HPDE6-E6E7 (cell line): ENCODE data around the gene CEP85L.

Experiments
- DNase-seq: peaks from one replicate; pipeline ENCODE4 v3.0.0; 2011; ENCODE audit warnings: missing footprints; ENCODE audit errors: extremely low spot score

Gene CEP85L

DNA sequence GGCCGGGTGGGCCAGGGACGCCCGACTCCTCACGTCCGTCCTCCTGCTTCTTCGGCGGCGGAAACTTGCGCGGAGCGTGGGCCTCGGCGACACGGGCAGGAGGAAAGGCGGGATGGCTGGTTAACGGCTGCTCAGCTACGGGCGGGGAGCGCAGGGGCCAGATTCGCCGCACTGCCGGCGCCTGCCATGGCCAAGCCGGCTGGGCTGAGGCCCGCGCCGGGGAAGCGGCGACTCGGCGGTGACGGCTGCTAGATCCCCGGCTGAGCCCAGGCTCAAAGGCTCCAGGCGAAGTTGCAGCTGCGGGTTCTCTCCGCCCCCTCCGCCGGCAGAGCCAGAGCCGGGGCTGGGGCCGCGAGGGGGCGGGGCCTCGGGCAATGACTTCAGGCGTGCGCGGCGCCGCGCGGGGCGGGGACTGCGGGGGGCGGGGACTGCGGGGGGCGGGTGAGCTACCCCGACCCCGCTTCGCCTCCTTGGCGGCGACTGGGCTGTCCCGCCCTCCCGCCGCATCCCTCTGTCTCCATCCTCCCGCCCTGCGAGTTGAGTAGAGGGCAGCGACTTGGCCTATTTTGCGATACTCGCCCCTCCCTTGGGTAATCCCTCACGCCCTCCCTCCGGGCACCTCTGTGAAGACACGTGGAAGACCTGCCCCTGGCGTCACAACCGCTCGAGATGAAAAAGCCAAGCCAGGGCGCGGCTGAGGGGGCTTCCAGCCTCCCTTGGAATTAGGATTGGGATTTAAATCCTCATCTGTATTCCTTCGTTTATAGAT, at the start of gene CEP85L:
Gene CEP85L (minus strand): TSS at position 310 of the 769 bp plus-strand sequence. CDS start 322 bp downstream, outside the sequence.
- peak; percentile 81 for DNase-seq

GRCh38 chr6:118700531-118700930, 49.1 kb upstream of the CEP85L start:
- DNase-seq: no peak

GRCh38 chr6:118697554-118697953, 46.2 kb upstream of the CEP85L start:
- DNase-seq: no peak

GRCh38 chr6:118696271-118696670, 44.9 kb upstream of the CEP85L start:
- no peak for DNase-seq

DNA sequence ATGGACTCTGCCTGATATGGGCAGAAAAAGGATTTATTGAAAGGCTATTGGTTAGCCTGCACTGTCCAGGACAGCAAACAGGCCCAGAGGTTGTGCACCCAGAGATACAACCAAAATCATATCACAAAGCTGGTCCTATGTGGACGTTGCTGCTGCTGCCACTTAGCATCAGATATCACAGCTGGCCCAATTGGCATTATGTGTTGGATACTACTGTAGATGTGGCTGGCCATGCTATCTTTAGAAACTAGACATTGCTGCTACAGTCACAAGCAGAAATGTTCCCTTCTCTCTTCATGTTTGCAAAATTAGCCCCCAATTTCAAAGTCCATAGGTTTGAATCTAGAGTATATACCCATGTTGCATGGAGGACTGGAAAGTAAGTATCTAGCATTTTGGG, 42.2 kb upstream of the CEP85L start:
- DNase-seq: no peak

DNA sequence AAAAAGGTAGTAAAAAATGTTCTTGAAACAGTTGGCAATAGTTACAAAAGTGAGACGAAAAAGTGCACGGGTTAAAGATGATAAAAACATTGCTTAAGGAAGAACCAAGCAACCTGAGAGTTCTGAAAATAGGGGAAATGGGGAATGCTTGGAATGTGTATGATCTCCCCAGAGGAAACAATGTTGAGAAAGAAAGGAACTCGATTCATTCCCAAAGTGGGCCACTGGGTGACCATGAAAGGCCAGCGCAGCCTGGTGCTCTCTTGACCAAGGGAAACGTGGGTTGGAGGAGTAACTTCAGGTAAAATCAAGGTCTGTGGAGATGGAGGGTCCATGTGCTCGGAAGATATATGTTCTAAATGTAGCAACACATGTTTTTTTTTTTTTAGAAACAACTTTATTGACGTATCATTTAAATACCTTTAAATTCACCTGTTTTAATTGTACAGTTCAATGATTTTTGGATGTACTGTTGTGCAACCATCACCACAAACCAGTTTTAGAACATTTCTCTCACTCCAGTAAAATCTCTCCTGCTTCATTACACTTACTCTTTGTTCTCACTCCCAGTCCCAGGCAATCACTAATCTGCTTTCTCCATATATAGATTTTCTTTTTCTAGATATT, 34.5 kb upstream of the CEP85L start:
- DNase-seq: no peak

- DNase-seq: no peak
These were observed 32.8 kb upstream of the CEP85L start for GRCh38 chr6:118683881-118684872.

DNA sequence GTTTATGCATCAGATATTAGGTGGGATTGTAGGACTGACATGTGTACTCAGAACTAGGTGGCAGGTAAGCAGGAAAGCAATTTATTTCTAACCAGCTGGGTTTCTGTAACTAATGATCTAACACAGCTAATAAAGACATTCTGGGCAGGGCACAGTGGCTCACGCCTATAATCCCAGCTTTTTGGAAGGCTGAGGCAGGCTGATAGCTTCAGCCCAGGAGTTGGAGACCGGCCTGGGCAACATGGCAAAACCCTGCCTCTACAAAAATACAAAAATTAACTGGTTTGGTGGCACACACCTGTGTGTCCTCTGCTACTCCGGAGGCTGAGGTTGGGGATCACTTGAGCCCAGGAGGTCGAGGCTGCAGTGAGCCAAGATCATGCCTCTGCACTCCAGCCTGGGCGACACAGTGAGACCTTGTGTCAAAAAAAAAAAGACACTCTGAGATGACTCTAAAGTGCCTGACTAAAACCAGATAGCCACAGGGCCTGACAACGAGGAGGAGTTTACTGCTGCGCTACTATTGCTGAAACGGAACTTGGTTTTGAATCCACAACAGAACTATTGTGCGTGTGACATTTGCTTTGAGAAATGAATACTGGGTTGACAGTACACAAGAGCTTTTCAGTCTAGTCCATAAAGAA, 29.2 kb upstream of the CEP85L start:
- DNase-seq: no peak

DNA sequence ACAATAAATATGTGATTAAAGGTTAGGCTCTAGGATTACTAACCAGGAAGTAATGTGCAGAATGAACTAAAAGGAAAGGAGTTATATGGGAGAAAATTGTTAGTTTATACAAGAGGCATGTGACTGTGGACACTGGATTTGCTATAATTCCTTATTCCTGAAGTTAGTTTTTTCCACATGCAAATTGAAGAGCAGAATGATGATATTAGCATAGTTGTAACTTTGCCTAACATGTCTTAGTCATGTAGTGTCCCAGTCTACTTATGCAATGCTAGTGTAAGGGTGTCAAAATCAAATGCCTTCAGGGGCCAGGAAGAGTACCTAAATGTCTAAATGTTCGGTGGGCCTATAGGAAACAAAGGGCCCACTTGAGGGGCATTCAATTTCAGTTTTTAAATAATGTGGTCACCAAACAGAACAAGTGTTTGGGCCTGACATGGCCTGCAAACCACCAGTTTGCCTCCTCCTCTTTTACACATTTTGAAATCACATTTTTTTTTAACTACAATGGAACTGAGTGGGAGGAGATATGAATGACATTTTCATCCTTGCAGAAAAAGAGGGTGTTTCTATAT, 28.0 kb upstream of the CEP85L start:
- DNase-seq: no peak

DNA sequence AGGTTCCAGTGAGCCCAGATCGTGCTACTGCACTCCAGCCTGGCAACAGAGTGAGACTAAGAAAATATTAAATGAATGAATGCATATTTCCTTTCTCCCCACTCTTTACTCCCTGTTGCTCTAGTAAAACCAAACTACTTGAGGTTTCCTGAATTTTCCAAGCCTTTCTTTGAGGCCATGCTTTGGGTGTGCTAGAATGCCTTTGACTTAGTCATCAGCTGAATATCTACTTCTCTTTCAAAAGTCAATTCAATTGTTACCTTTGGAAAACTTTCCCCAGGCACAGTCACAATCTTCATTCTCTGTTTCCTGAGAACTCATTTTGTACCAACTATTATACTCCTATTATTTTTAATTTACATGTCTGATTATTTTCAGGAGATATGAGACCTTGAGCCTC, 27.5 kb upstream of the CEP85L start:
- DNase-seq: no peak

- no peak for DNase-seq
These were observed 25.8 kb upstream of the CEP85L start for GRCh38 chr6:118677193-118677592.

DNA sequence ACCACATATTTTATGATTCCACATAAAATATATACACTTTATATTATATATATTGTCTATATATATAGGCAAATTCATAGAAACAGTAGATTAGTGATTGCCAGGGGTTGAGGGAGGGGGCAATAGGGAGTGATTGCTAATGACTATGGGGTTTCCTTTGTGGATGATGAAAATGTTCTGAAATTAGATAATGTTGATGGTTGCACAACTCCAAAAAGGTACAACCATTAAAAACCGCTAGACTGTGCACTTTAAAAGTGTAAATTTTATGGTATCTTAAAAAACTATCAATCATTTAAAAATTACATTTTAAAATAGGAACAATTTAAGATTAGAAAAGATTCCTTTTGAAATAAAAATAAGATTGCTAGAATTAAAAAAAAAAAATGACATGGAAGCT, 23.8 kb upstream of the CEP85L start:
- DNase-seq: no peak

DNA sequence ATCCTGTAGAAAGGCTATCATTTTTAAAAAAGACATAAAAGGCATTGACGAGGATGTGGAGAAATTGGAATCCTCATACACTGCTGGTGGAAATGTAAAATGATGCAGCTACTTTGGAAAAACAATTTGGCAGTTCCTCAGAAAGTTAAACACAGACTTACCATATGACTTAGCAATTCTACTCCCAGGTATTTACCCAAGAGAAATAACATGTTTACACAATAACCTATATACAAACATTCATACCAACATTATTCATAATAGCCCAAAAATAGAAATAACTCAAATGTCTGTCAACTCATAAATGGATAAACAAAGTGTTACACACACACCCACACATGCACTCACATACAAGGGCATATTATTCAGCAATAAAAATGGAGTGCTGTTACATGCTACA, 23.4 kb upstream of the CEP85L start:
- no peak for DNase-seq

GRCh38 chr6:118672678-118673077, 21.3 kb upstream of the CEP85L start:
- no peak for DNase-seq

GRCh38 chr6:118669561-118669960, 18.2 kb upstream of the CEP85L start:
- no peak for DNase-seq

- no peak for DNase-seq
These were observed 17.5 kb upstream of the CEP85L start for GRCh38 chr6:118668761-118669385.

DNA sequence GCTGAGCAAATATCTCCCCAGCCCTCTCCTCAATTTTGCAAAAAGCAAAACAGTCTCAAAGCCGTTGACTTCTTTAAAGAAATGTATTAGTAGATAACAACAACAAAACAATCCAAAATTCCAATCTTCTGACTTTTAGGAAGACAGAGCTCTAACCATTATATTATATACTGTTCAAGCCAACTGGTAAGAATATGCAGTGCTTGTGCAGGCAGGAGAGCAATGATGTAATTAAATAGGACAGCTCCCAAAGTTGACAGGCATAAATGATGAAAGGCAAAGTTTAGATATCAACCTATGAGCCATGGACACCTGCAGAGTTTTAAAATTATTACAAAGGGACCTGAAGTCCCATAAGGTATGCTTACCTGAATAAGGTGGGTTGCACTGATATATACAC, 16.6 kb upstream of the CEP85L start:
- no peak for DNase-seq

- no peak for DNase-seq
These were observed 13.6 kb upstream of the CEP85L start for GRCh38 chr6:118665011-118665410.

DNA sequence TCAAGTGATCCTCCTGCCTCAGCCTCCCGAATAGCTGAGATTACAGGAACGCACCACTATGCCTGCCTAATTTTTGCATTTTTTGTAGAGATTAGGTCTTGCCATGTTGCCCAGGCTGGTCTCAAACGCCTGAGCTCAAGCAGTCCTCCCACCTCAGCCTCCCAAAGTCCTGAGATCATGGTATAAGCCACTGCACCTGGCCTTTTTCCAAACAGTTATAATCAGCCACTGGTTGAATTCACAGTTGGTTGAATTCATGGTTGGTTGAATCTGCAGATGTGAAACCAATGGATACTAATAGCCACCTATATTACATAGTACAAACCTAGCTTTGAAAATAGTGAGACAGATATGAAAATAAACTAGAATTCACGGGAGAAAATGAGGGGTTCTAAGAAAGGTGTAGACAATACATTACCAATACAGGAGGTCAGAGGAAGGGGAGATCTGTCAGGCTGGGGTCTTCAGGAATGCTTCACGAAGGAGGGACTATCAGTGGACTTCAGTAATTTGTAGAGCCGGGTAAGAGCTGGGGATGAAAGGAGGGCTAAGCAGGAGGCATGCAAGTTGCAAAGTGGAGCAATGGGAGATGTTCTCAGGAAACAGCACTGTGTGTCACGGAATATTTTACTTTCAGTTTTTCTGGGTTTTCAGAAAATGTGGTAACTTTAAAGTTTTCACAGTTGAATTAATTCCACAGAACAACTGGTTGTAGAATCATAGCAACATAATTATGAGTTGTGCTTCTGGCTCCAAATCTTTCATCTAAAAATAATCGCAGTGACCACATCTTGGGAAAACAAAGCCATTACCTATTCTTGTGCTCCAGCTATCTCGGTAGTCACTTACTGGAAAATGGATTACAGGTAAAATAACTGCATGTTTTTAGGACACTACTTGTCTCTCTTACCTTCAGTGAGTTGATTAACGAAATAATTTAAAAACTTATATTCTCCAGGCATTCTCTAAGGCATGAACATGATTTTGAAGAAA, 12.9 kb upstream of the CEP85L start:
- no peak for DNase-seq

- DNase-seq: no peak
These were observed 10.4 kb upstream of the CEP85L start for GRCh38 chr6:118661831-118662230.
